Measurements from ENCODE around the gene DLG3.

- TF ChIP-seq CTCF (IDR thresholded peaks at IDR 0.05) = no peak
- TF ChIP-seq EP300 (IDR thresholded peaks at IDR 0.05) = no peak
- no peak for TF ChIP-seq POLR2A (IDR thresholded peaks at IDR 0.05)
Observed at GRCh38 chrX:70439016-70439415, 5.6 kb upstream of the DLG3 start.

All from tibial nerve (tissue), 4 donors.